Sigmoid colon (tissue), 4 donors: ENCODE results near the gene ZRANB1.

ENCODE experiments used
- EP300 ChIP-seq, 4 donors: sonication (generic); formaldehyde crosslinking; IDR thresholded peaks; one replicate each; pipeline ENCODE4 v1.6.1; 2017; ENCODE audit warnings: antibody characterized with exemption in 4 of 4
- POLR2A ChIP-seq, 2 donors: fragments of 450-650 bp; IDR thresholded peaks; one replicate each; pipeline ENCODE4 v1.6.1; 2016; ENCODE audit warnings: antibody characterized with exemption in 2 of 2, mild to moderate bottlenecking in 2 of 2, moderate library complexity in 2 of 2
- POLR2AphosphoS5 ChIP-seq, 4 donors: sonication (generic); formaldehyde crosslinking; IDR thresholded peaks; one replicate each; pipeline ENCODE4 v1.6.1; 2017; ENCODE audit warnings: antibody characterized with exemption in 4 of 4
- TF ChIP-seq, protein P1 (sequence below), 4 experiments: fragments of 450-650 bp in 3 of 4; fragments of 200-600 bp in 1 of 4; IDR thresholded peaks; one replicate each; pipeline ENCODE4 v1.5.1; 2016 to 2019; ENCODE audit warnings: antibody characterized with exemption in 4 of 4, mild to moderate bottlenecking in 3 of 4, moderate library complexity in 2 of 4

DNA sequence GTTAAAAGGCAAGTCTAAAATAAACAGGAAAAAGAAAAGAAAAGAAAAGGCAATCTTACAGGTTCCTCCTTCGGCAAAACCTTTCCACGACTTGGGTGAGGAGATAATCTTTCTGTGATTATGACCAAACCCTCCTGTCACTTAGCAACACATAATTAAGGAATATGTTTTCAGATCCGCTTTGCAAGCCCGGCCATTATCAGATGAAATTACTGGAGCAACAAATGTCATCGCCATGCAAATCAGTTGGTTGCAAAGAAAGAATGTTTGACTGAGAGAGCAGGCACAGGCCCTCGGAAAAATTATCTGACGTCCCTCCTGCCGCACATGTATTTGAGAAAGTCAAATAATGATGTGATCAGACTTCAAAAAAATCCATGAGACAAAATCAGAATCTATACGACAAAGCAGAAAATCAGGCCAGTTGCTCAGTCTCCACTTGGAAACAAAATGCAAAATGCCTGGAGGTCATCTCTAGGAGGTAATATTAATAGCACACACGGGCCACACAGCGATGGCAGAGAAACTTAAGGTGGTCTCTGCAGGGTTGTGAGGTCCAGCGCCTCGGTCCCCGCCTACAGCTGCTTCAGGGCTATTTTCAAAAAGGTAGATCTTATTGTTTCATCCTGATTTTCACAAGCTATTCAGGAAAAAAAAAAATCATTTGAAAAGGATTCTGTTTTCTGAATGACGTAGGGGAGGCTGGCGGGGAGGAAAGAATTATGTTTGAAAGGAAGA lies 82.7 kb downstream of the ZRANB1 start:
- TF ChIP-seq, protein P1, sequence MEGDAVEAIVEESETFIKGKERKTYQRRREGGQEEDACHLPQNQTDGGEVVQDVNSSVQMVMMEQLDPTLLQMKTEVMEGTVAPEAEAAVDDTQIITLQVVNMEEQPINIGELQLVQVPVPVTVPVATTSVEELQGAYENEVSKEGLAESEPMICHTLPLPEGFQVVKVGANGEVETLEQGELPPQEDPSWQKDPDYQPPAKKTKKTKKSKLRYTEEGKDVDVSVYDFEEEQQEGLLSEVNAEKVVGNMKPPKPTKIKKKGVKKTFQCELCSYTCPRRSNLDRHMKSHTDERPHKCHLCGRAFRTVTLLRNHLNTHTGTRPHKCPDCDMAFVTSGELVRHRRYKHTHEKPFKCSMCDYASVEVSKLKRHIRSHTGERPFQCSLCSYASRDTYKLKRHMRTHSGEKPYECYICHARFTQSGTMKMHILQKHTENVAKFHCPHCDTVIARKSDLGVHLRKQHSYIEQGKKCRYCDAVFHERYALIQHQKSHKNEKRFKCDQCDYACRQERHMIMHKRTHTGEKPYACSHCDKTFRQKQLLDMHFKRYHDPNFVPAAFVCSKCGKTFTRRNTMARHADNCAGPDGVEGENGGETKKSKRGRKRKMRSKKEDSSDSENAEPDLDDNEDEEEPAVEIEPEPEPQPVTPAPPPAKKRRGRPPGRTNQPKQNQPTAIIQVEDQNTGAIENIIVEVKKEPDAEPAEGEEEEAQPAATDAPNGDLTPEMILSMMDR (IDR thresholded peaks at IDR 0.05) = no peak
- TF ChIP-seq POLR2AphosphoS5 (IDR thresholded peaks at IDR 0.05) = no peak
- no peak for TF ChIP-seq POLR2A (IDR thresholded peaks at IDR 0.05)
- no peak for TF ChIP-seq EP300 (IDR thresholded peaks at IDR 0.05)
